ENCODE measurements around the gene FUT9. TPM values are rescaled to one million over a fixed set of nuclear protein-coding genes. Genes with fewer than 3 reads are reported as not detected.

Gene FUT9
- polyA plus RNA-seq (2013, experiment 1 of 2; ENCODE audit: insufficient read length), result not detected
- not detected for polyA plus RNA-seq (2013, experiment 2 of 2; ENCODE audit: insufficient read length)

- no peak for DNase-seq
These were observed at the start of gene FUT9 for GRCh38 chr6:96015518-96016333. TSS of gene FUT9 (plus strand) at chr6:96015974. CDS start at chr6:96203156, 187,182 bp downstream.

DNA sequence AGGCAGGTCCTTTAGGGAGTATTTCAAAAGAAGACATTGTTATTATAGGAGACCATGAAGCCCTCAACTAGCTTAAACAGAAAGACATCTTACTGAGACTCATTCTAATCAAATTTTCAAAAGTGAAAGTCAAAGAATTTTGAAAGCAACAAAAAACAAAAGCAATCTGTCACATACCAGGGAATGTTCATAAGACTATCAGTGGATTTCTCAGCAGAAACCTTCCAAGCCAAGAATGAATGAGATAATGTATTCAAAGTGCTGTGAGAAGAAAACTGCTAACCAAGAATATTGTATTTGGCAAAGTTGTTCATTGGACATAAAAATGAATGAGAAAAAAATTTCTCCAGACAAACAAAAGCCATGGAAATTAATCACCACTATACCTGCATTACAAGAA, 48.2 kb upstream of the FUT9 start:
- no peak for DNase-seq

DNA sequence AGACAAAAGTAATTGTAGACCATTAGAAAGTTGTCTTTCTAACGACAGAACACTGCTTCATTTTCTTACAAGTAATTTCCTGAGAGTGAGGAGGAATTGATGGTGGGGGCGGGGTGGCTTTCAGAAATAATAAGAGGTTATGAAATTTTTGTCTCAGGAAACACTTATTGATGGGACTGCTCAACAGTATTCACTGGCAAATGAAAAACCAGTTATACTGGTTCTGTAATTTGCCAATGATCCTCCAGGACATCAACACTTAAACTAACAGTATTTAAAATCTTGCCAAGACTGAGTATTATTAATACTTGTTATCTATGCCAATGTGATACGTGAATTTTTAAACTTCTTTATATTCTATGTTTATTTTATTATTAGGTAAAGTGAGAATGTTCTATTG, 41.8 kb upstream of the FUT9 start:
- no peak for DNase-seq

DNA sequence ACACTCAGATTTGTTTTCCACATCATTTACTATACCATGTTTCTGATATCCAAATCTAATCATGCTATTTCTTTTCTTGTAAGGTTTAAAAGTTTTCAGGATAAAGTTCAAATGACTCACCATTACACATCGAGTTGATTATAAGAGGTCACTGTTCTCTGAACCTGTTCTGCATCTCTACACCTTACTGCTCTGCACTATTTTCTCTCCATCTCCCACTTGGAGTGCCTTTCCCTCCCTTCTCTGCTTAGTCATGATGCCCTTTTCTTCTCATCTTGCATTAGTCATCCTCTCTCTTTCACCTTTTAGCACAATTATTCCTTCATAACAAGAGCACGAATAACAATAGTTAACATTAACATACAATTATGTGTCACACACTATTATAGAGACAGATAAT, 37.5 kb upstream of the FUT9 start:
- no peak for DNase-seq

DNA sequence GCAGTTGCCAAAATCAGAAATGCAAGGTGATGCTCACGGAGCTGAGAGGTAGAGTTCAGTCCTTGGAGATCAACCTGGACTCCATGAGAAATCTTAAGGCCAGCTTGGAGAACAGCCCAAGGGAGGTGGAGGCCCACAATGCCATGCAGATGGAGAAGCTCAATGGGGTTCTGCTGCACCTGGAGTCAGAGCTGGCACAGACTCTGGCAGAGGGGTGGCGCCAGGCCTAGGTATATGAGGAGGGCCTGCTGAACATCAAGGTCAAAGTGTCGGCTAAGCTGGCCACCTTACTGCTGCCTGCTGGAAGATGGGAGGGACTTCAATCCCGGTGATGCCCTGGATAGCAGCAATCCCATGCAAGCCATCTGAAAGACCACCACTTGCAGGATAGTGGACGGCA, 23.9 kb upstream of the FUT9 start:
- no peak for DNase-seq

- no peak for DNase-seq
These were observed 21.6 kb upstream of the FUT9 start for GRCh38 chr6:95994151-95994550.

DNA sequence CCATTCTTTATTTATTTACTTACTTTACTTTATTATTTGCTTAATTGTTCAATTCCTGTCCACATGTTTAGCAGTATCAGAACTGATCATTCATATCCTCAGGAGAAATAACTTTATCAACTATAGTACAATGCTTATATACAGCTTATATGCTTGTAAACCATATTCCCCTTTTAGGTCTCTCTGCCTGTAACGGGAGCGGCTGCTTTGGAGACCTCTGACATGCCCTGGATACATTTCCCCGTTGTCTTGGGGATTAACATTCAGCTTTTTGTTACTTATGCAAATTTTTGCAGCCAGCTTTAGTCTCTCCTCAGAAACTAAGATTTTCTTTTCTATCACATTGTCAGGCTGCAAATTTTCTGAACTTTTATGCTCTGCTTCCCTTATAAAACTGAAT, 17.6 kb upstream of the FUT9 start:
- no peak for DNase-seq

GRCh38 chr6:96001891-96002575, 13.7 kb upstream of the FUT9 start:
- DNase-seq, result no peak

DNA sequence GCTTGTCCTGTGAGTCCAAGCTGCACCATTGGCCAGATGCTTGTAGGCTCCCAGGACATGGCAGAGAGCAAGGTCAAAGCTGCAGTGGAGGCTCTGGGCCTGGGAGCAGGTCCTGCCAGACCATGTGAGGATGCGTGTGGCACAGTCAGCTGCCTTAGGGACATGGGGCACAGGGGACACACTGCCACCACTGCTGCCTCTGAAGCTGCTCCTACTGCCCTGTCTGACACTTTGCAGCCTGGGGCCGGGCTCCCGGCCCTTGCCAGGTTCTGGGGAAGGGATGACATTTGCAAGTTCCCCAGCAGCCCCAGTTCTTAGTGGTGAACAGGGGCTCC, 13.2 kb upstream of the FUT9 start:
- DNase-seq, result no peak

GRCh38 chr6:96002912-96003311, 12.9 kb upstream of the FUT9 start:
- DNase-seq, result no peak

DNA sequence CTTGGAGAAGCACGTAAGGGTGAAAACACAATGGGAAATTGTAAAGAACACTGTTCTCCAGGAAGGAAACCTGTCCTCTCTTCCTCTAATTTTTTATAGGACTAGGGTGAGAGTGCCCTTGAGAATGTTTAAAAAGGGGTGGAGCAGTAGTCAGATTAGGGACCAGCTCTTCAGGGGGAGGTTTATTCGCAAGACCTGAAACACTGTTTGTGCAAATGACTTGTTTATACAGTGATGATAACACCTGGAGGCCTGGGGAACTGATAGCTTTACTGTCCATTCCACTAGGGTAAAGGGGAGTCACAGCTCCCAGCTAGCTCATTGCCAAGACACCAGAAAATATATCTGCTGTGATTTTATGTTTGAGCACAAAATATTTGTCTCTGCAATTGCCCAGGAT, 8.1 kb upstream of the FUT9 start:
- DNase-seq, result no peak

GRCh38 chr6:96013531-96013930, 2.2 kb upstream of the FUT9 start:
- DNase-seq, result no peak

GRCh38 chr6:96014846-96015517, 792 bp upstream of the FUT9 start:
- DNase-seq, result no peak

DNA sequence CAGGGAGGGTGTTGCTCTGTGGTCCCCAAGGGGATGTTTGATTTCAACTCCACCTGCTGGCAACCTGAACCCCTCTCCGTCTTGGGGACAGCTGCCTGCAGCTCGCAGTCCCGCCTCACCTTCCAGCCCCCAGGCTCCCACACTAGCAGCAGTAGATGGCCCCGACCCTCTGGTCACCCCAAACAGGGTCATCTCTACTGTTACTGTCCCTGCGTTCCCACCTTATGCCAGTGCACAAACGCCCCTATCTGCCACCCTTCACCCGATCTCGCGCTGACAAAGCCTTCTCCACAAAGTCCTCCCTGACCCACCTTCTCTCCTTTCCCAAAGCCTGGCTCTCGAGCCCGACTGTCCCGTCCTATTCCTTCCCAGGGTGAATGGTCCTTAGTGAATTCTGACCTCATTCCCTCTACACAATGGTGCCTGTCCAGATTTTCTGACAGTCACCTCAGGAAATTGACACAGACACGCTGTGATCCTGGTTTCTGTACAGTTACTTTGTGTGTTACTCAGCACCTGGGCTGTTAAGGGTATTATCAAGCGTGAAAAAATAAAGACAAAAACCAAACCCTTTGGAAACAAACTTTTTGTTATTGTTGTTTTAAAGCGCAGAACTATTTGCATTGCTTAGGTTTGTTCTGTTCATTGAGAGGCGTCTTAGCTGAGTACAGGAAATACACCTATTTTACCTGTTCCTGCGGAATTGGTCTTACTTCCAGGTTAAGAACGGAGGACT, 728 bp downstream of the FUT9 start:
- DNase-seq, result no peak

DNA sequence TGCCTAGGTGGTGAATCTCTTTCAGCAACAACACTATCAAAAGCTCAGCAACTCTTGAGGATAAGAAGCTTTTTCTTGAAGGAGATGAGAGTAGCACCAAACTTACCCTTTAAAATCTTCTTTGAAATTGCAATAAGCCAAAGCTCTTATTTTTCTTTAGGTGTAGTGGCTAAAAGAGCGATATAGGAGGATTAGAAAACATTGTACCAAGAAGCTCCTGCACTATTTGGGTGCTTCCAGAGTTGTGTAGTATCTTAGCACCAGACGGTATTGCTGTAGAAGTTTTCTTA, 1.2 kb downstream of the FUT9 start:
- no peak for DNase-seq

GRCh38 chr6:96022225-96022624, 6.5 kb downstream of the FUT9 start:
- no peak for DNase-seq

- DNase-seq, result no peak
These were observed 16.9 kb downstream of the FUT9 start for GRCh38 chr6:96032661-96033060.

DNA sequence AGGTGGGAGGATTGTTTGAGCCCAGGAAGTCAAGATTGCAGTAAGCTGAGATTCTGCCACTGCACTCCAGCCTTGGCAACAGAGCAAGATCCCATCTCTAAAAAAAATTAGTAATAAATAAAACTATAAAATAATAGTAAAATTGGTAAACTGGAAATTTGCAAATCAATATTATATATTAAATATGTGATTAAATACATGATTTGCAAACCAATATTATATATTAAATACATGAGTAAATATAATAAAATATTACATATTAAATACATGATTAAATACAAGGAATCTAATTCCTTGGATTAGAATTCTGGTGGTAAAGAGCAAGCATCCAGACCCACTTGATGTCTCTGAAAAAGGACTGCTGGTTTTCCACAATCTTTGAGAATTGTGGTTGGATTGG, 35.8 kb downstream of the FUT9 start:
- DNase-seq, result no peak

GRCh38 chr6:96058082-96058481, 42.3 kb downstream of the FUT9 start:
- DNase-seq, result no peak

GRCh38 chr6:96059586-96059985, 43.8 kb downstream of the FUT9 start:
- DNase-seq, result no peak

- no peak for DNase-seq
These were observed 44.5 kb downstream of the FUT9 start for GRCh38 chr6:96060249-96060648.

DNA sequence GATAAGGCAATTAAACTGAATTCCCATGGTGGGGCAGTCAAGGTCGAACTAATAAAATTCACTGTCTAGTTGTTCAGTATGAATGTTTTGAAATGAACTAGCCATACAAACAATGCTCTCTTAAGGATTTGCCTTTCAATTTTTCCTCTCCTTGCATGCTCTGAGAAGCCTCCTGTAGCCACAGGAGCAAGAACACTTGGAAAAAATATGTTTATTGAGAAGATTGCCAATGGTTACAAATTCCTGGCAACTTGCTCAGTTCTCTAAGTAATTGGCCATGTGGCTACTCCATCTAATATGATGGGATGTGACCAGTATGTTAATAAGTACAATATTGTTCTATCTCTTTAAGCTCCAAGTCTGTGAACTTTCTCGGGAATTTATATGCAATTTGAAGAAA, 49.4 kb downstream of the FUT9 start:
- DNase-seq, result no peak

DNA sequence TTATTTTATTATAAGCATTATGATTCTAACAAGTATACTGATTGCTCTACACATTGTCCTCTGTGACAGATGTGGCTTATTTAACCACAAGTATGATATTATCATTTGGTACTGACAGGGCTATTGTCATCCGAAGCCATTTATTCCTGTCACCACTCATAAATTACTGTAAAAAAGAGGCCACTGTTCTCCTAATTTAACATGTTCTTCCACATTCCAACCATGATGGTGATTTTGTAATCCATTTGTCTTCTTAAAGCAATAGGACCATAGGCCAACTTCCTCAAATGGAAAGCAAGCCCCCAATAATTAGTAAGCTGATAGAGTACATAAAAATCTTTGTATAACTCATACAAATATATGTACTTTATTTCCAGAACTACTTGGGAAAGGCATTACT, 50.6 kb downstream of the FUT9 start:
- no peak for DNase-seq

Data from fibroblast of skin of back (primary cell).